ENCODE data around the gene ADAR.
A peak's percentile ranks its signal among the peaks of the same experiment; 100 is the strongest.

ADAR gene

GRCh38 chr1:154583773-154584172 is 24.2 kb downstream of the ADAR start:
- DNase-seq = no peak

- DNase-seq = no peak
Observed at GRCh38 chr1:154582885-154583284, 25.1 kb downstream of the ADAR start.

GRCh38 chr1:154581766-154582165 is 26.2 kb downstream of the ADAR start:
- no peak for DNase-seq

GRCh38 chr1:154579374-154579773 is 28.6 kb downstream of the ADAR start:
- no peak for DNase-seq

- no peak for DNase-seq
Observed at GRCh38 chr1:154578058-154578418, 29.9 kb downstream of the ADAR start.

- no peak for DNase-seq
Observed at GRCh38 chr1:154577346-154578057, 30.5 kb downstream of the ADAR start.

- no peak for DNase-seq
Observed at GRCh38 chr1:154575951-154576566, 31.9 kb downstream of the ADAR start.

GRCh38 chr1:154575147-154575927 is 32.6 kb downstream of the ADAR start:
- DNase-seq = no peak

GRCh38 chr1:154574716-154575115 is 33.3 kb downstream of the ADAR start:
- peak; percentile 60 for DNase-seq

GRCh38 chr1:154573168-154573510 is 34.8 kb downstream of the ADAR start:
- no peak for DNase-seq

GRCh38 chr1:154572468-154573167 is 35.4 kb downstream of the ADAR start:
- DNase-seq = no peak

GRCh38 chr1:154571964-154572288 is 36.1 kb downstream of the ADAR start:
- no peak for DNase-seq

GRCh38 chr1:154571244-154571963 is 36.6 kb downstream of the ADAR start:
- no peak for DNase-seq

- no peak for DNase-seq
Observed at GRCh38 chr1:154568157-154568815, 39.7 kb downstream of the ADAR start.

- DNase-seq = peak; percentile 84
Observed at GRCh38 chr1:154567386-154568156, 40.4 kb downstream of the ADAR start, which contains the start of gene CHRNB2. Gene CHRNB2, plus strand, starts transcription at chr1:154567778. Its CDS starts 267 bp downstream, at chr1:154568045.

- DNase-seq = no peak
Observed at GRCh38 chr1:154565876-154566275, 42.1 kb downstream of the ADAR start.

- DNase-seq = peak; percentile 76
Observed at GRCh38 chr1:154559466-154560044, 48.4 kb downstream of the ADAR start.

GRCh38 chr1:154558720-154559465 is 49.1 kb downstream of the ADAR start:
- DNase-seq = peak; percentile 97

GRCh38 chr1:154557939-154558719 is 49.9 kb downstream of the ADAR start, which contains the start of gene UBE2Q1:
Gene UBE2Q1, minus strand, starts transcription at chr1:154558662. Its CDS starts 109 bp downstream, at chr1:154558553.
- DNase-seq = no peak

Measured in NCI-H510A (cell line).